ENCODE data around the gene PLEKHA7. TPM values are rescaled to one million over a fixed set of nuclear protein-coding genes. Genes with fewer than 3 reads are reported as not detected.

Gene PLEKHA7
- total RNA-seq, 2 experiments from 2014 or later: 0.13 TPM; not detected in 1

DNA sequence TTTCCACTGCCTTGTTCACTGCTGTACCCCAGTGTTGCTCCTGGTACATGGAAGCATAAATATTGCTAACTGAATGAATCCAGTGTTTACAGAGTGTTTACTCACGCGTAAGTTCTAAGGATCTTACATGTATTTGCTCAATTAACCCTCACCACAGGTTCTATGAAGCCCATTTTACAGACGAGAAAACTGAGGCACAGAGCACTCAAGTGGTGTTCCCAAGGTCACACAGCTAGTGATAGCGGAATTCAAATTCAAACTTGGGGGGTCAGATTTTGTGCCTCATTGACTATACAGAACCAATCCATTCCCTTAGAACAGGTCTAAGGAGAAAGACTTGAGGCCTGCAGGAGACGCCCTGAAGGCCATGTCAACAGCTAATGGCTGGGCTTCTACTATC, 72.3 kb downstream of the PLEKHA7 start:
- H3K4me3 ChIP-seq (ENCODE audit: low read depth, low read length, poor library complexity, severe bottlenecking): no peak overlapping the region
- H3K9me2 ChIP-seq (ENCODE audit: insufficient read depth, low read length): no peaks in the 10 kb centered on the region
- no peaks in the 10 kb centered on the region for H3K36me3 ChIP-seq (ENCODE audit: insufficient read depth, low read length)
- H3K79me2 ChIP-seq (ENCODE audit: insufficient read depth, low read depth, low read length): no peaks in the 10 kb centered on the region
- CTCF ChIA-PET (ENCODE audit: unreplicated experiment): no interaction called here
- H3K9me3 ChIP-seq (ENCODE audit: low read length): no peaks in the 10 kb centered on the region
- H3K4me1 ChIP-seq (ENCODE audit: insufficient read depth, low read length, poor library complexity, severe bottlenecking): peaks cover 9% of the 10 kb centered on the region
- H3K27ac ChIP-seq (ENCODE audit: low read depth, low read length, poor library complexity, severe bottlenecking): no peak overlapping the region
- no TSS peak for BruUV-seq (replicated peaks)
- DNase-seq (ENCODE audit: low spot score): no peak
- intact Hi-C loops (cut with micrococcal nuclease; ENCODE audit: unreplicated experiment): loop anchor here (10.0 kb wide), 1 partner anchor 583 kb away; no protein-coding TSS in a partner anchor
- TF ChIP-seq EZH2phosphoT487 (IDR thresholded peaks at IDR 0.05; ENCODE audit: borderline replicate concordance, low read depth, low read length): no peak
- TF ChIP-seq CTCF (conservative IDR thresholded peaks at IDR 0.05; ENCODE audit: low read length): no peak
- no peaks in the 10 kb centered on the region for H4K20me1 ChIP-seq (ENCODE audit: insufficient read depth, low read length)
- POLR2A ChIA-PET: no interaction called here
- no peak overlapping the region for H3K4me2 ChIP-seq (ENCODE audit: low read length)
- H2AFZ ChIP-seq (ENCODE audit: low read length): no peak overlapping the region

DNA sequence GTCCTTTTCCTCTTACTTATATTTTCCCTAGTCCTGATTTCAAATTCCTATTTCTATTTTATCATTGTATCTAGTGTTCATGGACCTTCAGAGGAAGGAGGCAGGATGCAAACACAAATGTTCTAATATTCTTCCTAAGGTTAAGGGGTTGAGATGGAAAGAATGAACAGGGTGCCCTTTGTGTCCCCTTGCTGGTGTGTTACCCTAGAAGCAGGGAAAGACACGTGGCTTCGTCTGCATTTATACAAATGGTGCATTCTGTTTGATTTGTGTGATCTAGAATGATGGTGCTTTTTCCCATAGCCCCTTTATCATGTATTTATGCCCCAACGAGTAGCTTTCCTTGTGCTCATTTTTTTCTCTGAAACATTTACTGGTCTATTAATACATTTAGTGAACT, 76.2 kb downstream of the PLEKHA7 start:
- no peaks in the 10 kb centered on the region for H3K4me1 ChIP-seq (ENCODE audit: insufficient read depth, low read length, poor library complexity, severe bottlenecking)
- no peak overlapping the region for H3K4me3 ChIP-seq (ENCODE audit: low read depth, low read length, poor library complexity, severe bottlenecking)
- no peak for DNase-seq (ENCODE audit: low spot score)
- ChIA-PET POLR2A (no interaction called here), CTCF (ENCODE audit: unreplicated experiment) (no interaction called here)
- no peaks in the 10 kb centered on the region for H3K36me3 ChIP-seq (ENCODE audit: insufficient read depth, low read length)
- no peak overlapping the region for H2AFZ ChIP-seq (ENCODE audit: low read length)
- H3K9me3 ChIP-seq (ENCODE audit: low read length): no peaks in the 10 kb centered on the region
- intact Hi-C loops (cut with micrococcal nuclease; ENCODE audit: unreplicated experiment): loop anchor here (5.0 kb wide), 1 partner anchor 124 kb away; no protein-coding TSS in a partner anchor
- no peak overlapping the region for H3K4me2 ChIP-seq (ENCODE audit: low read length)
- H3K27ac ChIP-seq (ENCODE audit: low read depth, low read length, poor library complexity, severe bottlenecking): no peak overlapping the region
- no TSS peak for BruUV-seq (replicated peaks)
- no peaks in the 10 kb centered on the region for H4K20me1 ChIP-seq (ENCODE audit: insufficient read depth, low read length)
- TF ChIP-seq CTCF (conservative IDR thresholded peaks at IDR 0.05; ENCODE audit: low read length) (no peak), EZH2phosphoT487 (IDR thresholded peaks at IDR 0.05; ENCODE audit: borderline replicate concordance, low read depth, low read length) (no peak)
- no peaks in the 10 kb centered on the region for H3K9me2 ChIP-seq (ENCODE audit: insufficient read depth, low read length)
- H3K79me2 ChIP-seq (ENCODE audit: insufficient read depth, low read depth, low read length): no peaks in the 10 kb centered on the region

- ChIA-PET POLR2A (interaction anchor here (0.6 kb wide), 1 partner anchor 105 kb away, joined by 7 read pairs; no protein-coding TSS in a partner anchor), CTCF (ENCODE audit: unreplicated experiment) (interaction anchor here (1.0 kb wide), 1 partner anchor 24 kb away, joined by 3 read pairs; no protein-coding TSS in a partner anchor)
- intact Hi-C loops (cut with micrococcal nuclease; ENCODE audit: unreplicated experiment): loop anchor here (5.0 kb wide), 1 partner anchor 126 kb away; no protein-coding TSS in a partner anchor
- no peak overlapping the region for H3K4me2 ChIP-seq (ENCODE audit: low read length)
- no peaks in the 10 kb centered on the region for H3K79me2 ChIP-seq (ENCODE audit: insufficient read depth, low read depth, low read length)
- H3K9me3 ChIP-seq (ENCODE audit: low read length): no peaks in the 10 kb centered on the region
- BruUV-seq (replicated peaks): no TSS peak
- no peaks in the 10 kb centered on the region for H4K20me1 ChIP-seq (ENCODE audit: insufficient read depth, low read length)
- H3K9me2 ChIP-seq (ENCODE audit: insufficient read depth, low read length): no peaks in the 10 kb centered on the region
- TF ChIP-seq CTCF (conservative IDR thresholded peaks at IDR 0.05; ENCODE audit: low read length): no peak
- no peak for TF ChIP-seq EZH2phosphoT487 (IDR thresholded peaks at IDR 0.05; ENCODE audit: borderline replicate concordance, low read depth, low read length)
- no peaks in the 10 kb centered on the region for H3K36me3 ChIP-seq (ENCODE audit: insufficient read depth, low read length)
- no peaks in the 10 kb centered on the region for H3K4me1 ChIP-seq (ENCODE audit: insufficient read depth, low read length, poor library complexity, severe bottlenecking)
- no peak overlapping the region for H2AFZ ChIP-seq (ENCODE audit: low read length)
- H3K27ac ChIP-seq (ENCODE audit: low read depth, low read length, poor library complexity, severe bottlenecking): no peak overlapping the region
- H3K4me3 ChIP-seq (ENCODE audit: low read depth, low read length, poor library complexity, severe bottlenecking): no peak overlapping the region
- no peak for DNase-seq (ENCODE audit: low spot score)
These were observed 77.6 kb downstream of the PLEKHA7 start for GRCh38 chr11:16936643-16937042.
